ENCODE measurements around the gene MAPK4. TPM values are rescaled to one million over a fixed set of nuclear protein-coding genes. Genes with fewer than 3 reads are reported as not detected.

MAPK4 gene
- total RNA-seq, 2 donors from 2014 or later = 2.0 to 3.8 TPM

GRCh38 chr18:50582500-50582899 lies 22.6 kb downstream of the MAPK4 start:
- Mint-ChIP-seq H3K36me3 (ENCODE audit: low read depth) (no peaks in the 10 kb centered on the region), H3K27me3 (ENCODE audit: insufficient read depth) (peaks cover 22% of the 10 kb centered on the region), H3K4me1 (no peaks in the 10 kb centered on the region), H3K27ac (no peak overlapping the region), H3K4me3 (no peak overlapping the region), H3K9me3 (no peaks in the 10 kb centered on the region)
- H3K27me3 ChIP-seq (ENCODE audit: control insufficient read depth, insufficient read depth, low read length, poor library complexity, severe bottlenecking) = peaks cover 9% of the 10 kb centered on the region
- no peaks in the 10 kb centered on the region for H3K4me1 ChIP-seq (ENCODE audit: control insufficient read depth, insufficient read depth, low read length)
- no peak for DNase-seq
- H3K9ac ChIP-seq (ENCODE audit: extremely low read depth, low read length, poor library complexity, severe bottlenecking) = no peak overlapping the region
- TF ChIP-seq, protein P1, sequence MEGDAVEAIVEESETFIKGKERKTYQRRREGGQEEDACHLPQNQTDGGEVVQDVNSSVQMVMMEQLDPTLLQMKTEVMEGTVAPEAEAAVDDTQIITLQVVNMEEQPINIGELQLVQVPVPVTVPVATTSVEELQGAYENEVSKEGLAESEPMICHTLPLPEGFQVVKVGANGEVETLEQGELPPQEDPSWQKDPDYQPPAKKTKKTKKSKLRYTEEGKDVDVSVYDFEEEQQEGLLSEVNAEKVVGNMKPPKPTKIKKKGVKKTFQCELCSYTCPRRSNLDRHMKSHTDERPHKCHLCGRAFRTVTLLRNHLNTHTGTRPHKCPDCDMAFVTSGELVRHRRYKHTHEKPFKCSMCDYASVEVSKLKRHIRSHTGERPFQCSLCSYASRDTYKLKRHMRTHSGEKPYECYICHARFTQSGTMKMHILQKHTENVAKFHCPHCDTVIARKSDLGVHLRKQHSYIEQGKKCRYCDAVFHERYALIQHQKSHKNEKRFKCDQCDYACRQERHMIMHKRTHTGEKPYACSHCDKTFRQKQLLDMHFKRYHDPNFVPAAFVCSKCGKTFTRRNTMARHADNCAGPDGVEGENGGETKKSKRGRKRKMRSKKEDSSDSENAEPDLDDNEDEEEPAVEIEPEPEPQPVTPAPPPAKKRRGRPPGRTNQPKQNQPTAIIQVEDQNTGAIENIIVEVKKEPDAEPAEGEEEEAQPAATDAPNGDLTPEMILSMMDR (conservative IDR thresholded peaks at IDR 0.05) = no peak
- H3K36me3 ChIP-seq (ENCODE audit: control insufficient read depth, insufficient read depth, low read length) = no peaks in the 10 kb centered on the region
- no peaks in the 10 kb centered on the region for H3K9me3 ChIP-seq (ENCODE audit: control insufficient read depth, low read length)
- WGBS, 2 experiments (ENCODE audit: insufficient coverage in 1 of 2, insufficient read length in 1 of 2) = 92 to 97% methylated on average over 3 to 4 of the region's 4 CpGs
- H3K4me3 ChIP-seq (ENCODE audit: low read length) = no peak overlapping the region
- no peak overlapping the region for H3K27ac ChIP-seq (ENCODE audit: low read depth, low read length)

DNA sequence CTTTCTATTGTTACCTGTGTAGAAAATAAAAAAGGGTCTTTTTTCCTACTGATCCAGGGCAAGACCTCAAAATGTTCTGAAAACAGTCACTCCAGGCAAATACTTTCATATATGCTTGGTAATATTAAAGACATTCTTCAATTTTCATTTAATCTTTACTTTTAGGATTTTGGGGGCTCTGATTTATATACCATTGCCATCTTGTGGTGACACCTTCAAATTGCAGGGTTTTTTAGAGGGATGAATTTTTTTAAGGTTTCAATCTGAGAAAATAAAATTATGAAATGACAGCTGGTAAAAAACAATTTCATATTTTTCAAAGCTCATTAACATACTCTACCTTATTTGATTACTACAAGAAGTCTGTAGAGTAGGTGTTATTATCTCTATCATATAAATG lies 26.8 kb downstream of the MAPK4 start:
- H3K9me3 Mint-ChIP-seq = peaks cover 1% of the 10 kb centered on the region
- H3K27ac Mint-ChIP-seq = no peak overlapping the region
- H3K4me3 Mint-ChIP-seq = no peak overlapping the region
- no peaks in the 10 kb centered on the region for H3K36me3 ChIP-seq (ENCODE audit: control insufficient read depth, insufficient read depth, low read length)
- no peaks in the 10 kb centered on the region for H3K4me1 Mint-ChIP-seq
- no peaks in the 10 kb centered on the region for H3K9me3 ChIP-seq (ENCODE audit: control insufficient read depth, low read length)
- DNase-seq = no peak
- no peaks in the 10 kb centered on the region for H3K36me3 Mint-ChIP-seq (ENCODE audit: low read depth)
- H3K4me1 ChIP-seq (ENCODE audit: control insufficient read depth, insufficient read depth, low read length) = no peaks in the 10 kb centered on the region
- H3K9ac ChIP-seq (ENCODE audit: extremely low read depth, low read length, poor library complexity, severe bottlenecking) = no peak overlapping the region
- TF ChIP-seq, protein P1 (conservative IDR thresholded peaks at IDR 0.05) = peak; percentile 79
- peaks cover 20% of the 10 kb centered on the region for H3K27me3 Mint-ChIP-seq (ENCODE audit: insufficient read depth)
- no peak overlapping the region for H3K27ac ChIP-seq (ENCODE audit: low read depth, low read length)
- no peak overlapping the region for H3K4me3 ChIP-seq (ENCODE audit: low read length)
- H3K27me3 ChIP-seq (ENCODE audit: control insufficient read depth, insufficient read depth, low read length, poor library complexity, severe bottlenecking) = peaks cover 9% of the 10 kb centered on the region

- DNase-seq = no peak
- peaks cover 1% of the 10 kb centered on the region for H3K9me3 Mint-ChIP-seq
- H3K4me1 Mint-ChIP-seq = no peaks in the 10 kb centered on the region
- Histone ChIP-seq H3K4me1 (ENCODE audit: control insufficient read depth, insufficient read depth, low read length) (no peaks in the 10 kb centered on the region), H3K9me3 (ENCODE audit: control insufficient read depth, low read length) (no peaks in the 10 kb centered on the region), H3K36me3 (ENCODE audit: control insufficient read depth, insufficient read depth, low read length) (no peaks in the 10 kb centered on the region), H3K9ac (ENCODE audit: extremely low read depth, low read length, poor library complexity, severe bottlenecking) (no peak overlapping the region), H3K27ac (ENCODE audit: low read depth, low read length) (no peak overlapping the region), H3K27me3 (ENCODE audit: control insufficient read depth, insufficient read depth, low read length, poor library complexity, severe bottlenecking) (no peaks in the 10 kb centered on the region), H3K4me3 (ENCODE audit: low read length) (no peak overlapping the region)
- 89 to 91% methylated on average over 3 of the region's 3 CpGs for WGBS, 2 experiments (ENCODE audit: insufficient coverage in 1 of 2, insufficient read length in 1 of 2)
- no peak overlapping the region for H3K27ac Mint-ChIP-seq
- TF ChIP-seq, protein P1 (conservative IDR thresholded peaks at IDR 0.05) = no peak
- H3K27me3 Mint-ChIP-seq (ENCODE audit: insufficient read depth) = peaks cover under 1% of the 10 kb centered on the region
- no peak overlapping the region for H3K4me3 Mint-ChIP-seq
- no peaks in the 10 kb centered on the region for H3K36me3 Mint-ChIP-seq (ENCODE audit: low read depth)
These were observed 30.7 kb downstream of the MAPK4 start for GRCh38 chr18:50590593-50590992.

Measured in endodermal cell (in vitro differentiated cells).